H1 (cell line): ENCODE results near the gene GLRX3. TPM values are rescaled to one million over a fixed set of nuclear protein-coding genes. Genes with fewer than 3 reads are reported as not detected.
"Not testable (repeated sequence)": the region's sequence is repeated elsewhere in the genome, so short reads cannot be mapped to it uniquely, and the experiment has no call there.

Experiments used
- CTCF ChIA-PET: fragments of 300-600 bp; sonication (Branson Sonifier 250); formaldehyde crosslinking; loops from one replicate; lab custom pipeline; 2021; ENCODE audit not compliant: partially characterized antibody; lab: Charles Lee
- POLR2A ChIA-PET: fragments of 300-600 bp; sonication (Branson Sonifier 250); formaldehyde crosslinking; loops from one replicate; lab custom pipeline; 2021; ENCODE audit warnings: inconsistent platforms; ENCODE audit not compliant: partially characterized antibody; lab: Charles Lee
- DNase-seq, 2 experiments: peaks; one replicate each; pipeline versions ENCODE4 v3.0.0 to v3.0.0-alpha.2; 2010 to 2022; ENCODE audit warnings: low spot score in 2 of 2, low read depth in 1 of 2, mixed read lengths in 1 of 2
- FAIRE-seq: peaks from 2 replicates; lab custom pipeline; 2011; peaks lifted over from hg19 to GRCh38; lab: Jason Lieb, UNC
- H2AFZ ChIP-seq: 2 replicates; pipeline ENCODE4 v1.8.1; 2012; ENCODE audit warnings: low read length, inconsistent platforms
- H2AK5ac ChIP-seq: 2 replicates; pipeline ENCODE4 v1.6.1; 2013; ENCODE audit warnings: low read depth, low read length
- H2BK120ac ChIP-seq: replicated peaks from 2 replicates; pipeline ENCODE3; 2013; ENCODE audit warnings: low read depth, low read length, inconsistent platforms
- H2BK12ac ChIP-seq: 2 replicates; pipeline ENCODE4 v1.6.1; 2013; ENCODE audit warnings: low read depth, low read length
- H2BK15ac ChIP-seq: 2 replicates; pipeline ENCODE4 v1.6.1; 2013; ENCODE audit warnings: low read length
- H2BK20ac ChIP-seq: 2 replicates; pipeline ENCODE4 v1.6.1; 2013; ENCODE audit warnings: low read length
- H2BK5ac ChIP-seq: 2 replicates; pipeline ENCODE4 v1.6.1; 2013; ENCODE audit warnings: low read depth, low read length
- H3K14ac ChIP-seq: 2 replicates; pipeline ENCODE4 v1.6.1; 2013; ENCODE audit warnings: inconsistent platforms; ENCODE audit not compliant: insufficient read length
- H3K18ac ChIP-seq: 2 replicates; pipeline ENCODE4 v1.6.1; 2013; ENCODE audit warnings: low read length; ENCODE audit errors: extremely low read depth
- H3K23ac ChIP-seq: 2 replicates; pipeline ENCODE4 v1.6.1; 2013; ENCODE audit warnings: inconsistent platforms; ENCODE audit not compliant: insufficient read length
- H3K23me2 ChIP-seq: 2 replicates; pipeline ENCODE4 v1.6.1; 2013; ENCODE audit warnings: low read depth, low read length
- H3K27ac ChIP-seq: 2 replicates; pipeline ENCODE4 v1.6.1; 2011; ENCODE audit warnings: low read depth, low read length, inconsistent platforms
- H3K27me3 ChIP-seq, 4 experiments: replicated peaks in 1 of 4; 1 replicate in 1 of 4; 2 replicates in 3 of 4; pipeline versions ENCODE4 v1.6.1 to v1.8.1; 2011 to 2013; ENCODE audit warnings: low read length in 3 of 4, mild to moderate bottlenecking in 3 of 4, inconsistent platforms in 2 of 4, mixed read lengths in 2 of 4, moderate library complexity in 1 of 4; ENCODE audit not compliant: control insufficient read depth in 3 of 4, insufficient read depth in 3 of 4; ENCODE audit errors: extremely low read depth in 1 of 4
- H3K36me3 ChIP-seq, 4 experiments: 2 replicates each; pipeline versions ENCODE4 v1.6.1 to v1.8.1; 2011 to 2013; ENCODE audit warnings: mild to moderate bottlenecking in 4 of 4, low read length in 3 of 4, moderate library complexity in 2 of 4, control low read depth in 1 of 4, inconsistent platforms in 1 of 4; ENCODE audit not compliant: insufficient read depth in 4 of 4, control insufficient read depth in 2 of 4
- H3K4ac ChIP-seq: replicated peaks from 2 replicates; pipeline ENCODE3; 2013; ENCODE audit warnings: low read length, low read depth, mixed read lengths, inconsistent platforms; ENCODE audit not compliant: insufficient read length
- H3K4me1 ChIP-seq, 4 experiments: replicated peaks in 1 of 4; 1 replicate in 1 of 4; 2 replicates in 3 of 4; pipeline versions ENCODE4 v1.6.1 to v1.8.1; 2011 to 2013; ENCODE audit warnings: low read length in 3 of 4, inconsistent platforms in 2 of 4, mixed read lengths in 1 of 4; ENCODE audit not compliant: insufficient read depth in 4 of 4, control insufficient read depth in 3 of 4
- H3K4me2 ChIP-seq, 2 experiments: 2 replicates each; pipeline versions ENCODE4 v1.6.1 to v1.8.1; 2011 to 2013; ENCODE audit warnings: low read depth in 2 of 2, low read length in 2 of 2, control low read depth in 1 of 2, inconsistent platforms in 1 of 2, mild to moderate bottlenecking in 1 of 2; ENCODE audit not compliant: insufficient read depth in 1 of 2
- H3K4me3 ChIP-seq, 4 experiments: fragments of 200-600, 300-600 bp in 1 of 4; sonication (generic), shearing (Covaris generic), sonication (Bioruptor Twin) in 1 of 4; 2 replicates each; pipeline versions ENCODE4 v1.5.1 to v1.8.1; 2011 to 2016; ENCODE audit warnings: low read length in 4 of 4, low read depth in 3 of 4, control low read depth in 2 of 4, inconsistent platforms in 2 of 4, mild to moderate bottlenecking in 2 of 4, mixed read lengths in 1 of 4, moderate library complexity in 1 of 4; ENCODE audit not compliant: insufficient read depth in 2 of 4; ENCODE audit errors: extremely low read depth in 1 of 4
- H3K56ac ChIP-seq: replicated peaks from 2 replicates; pipeline ENCODE3; 2013; ENCODE audit warnings: low read depth, mild to moderate bottlenecking, mixed read lengths, low read length, inconsistent platforms; ENCODE audit not compliant: insufficient read length
- H3K79me1 ChIP-seq: 2 replicates; pipeline ENCODE4 v1.6.1; 2013; ENCODE audit warnings: low read depth, low read length, control low read depth
- H3K79me2 ChIP-seq, 2 experiments: 2 replicates each; pipeline versions ENCODE4 v1.6.1 to v1.8.1; 2012 to 2013; ENCODE audit warnings: low read length in 2 of 2, mild to moderate bottlenecking in 2 of 2, inconsistent platforms in 1 of 2; ENCODE audit not compliant: insufficient read depth in 2 of 2, control insufficient read depth in 1 of 2
- H3K9ac ChIP-seq, 4 experiments: replicated peaks in 1 of 4; 1 replicate in 1 of 4; 2 replicates in 3 of 4; pipeline versions ENCODE4 v1.6.1 to v1.8.1; 2011 to 2013; ENCODE audit warnings: low read depth in 3 of 4, low read length in 3 of 4, control low read depth in 2 of 4, mild to moderate bottlenecking in 2 of 4, moderate library complexity in 2 of 4, inconsistent platforms in 1 of 4; ENCODE audit errors: extremely low read depth in 1 of 4
- H3K9me3 ChIP-seq, 2 experiments: 2 replicates each; pipeline versions ENCODE4 v1.6.1 to v1.8.1; 2012 to 2013; ENCODE audit warnings: mild to moderate bottlenecking in 2 of 2, moderate library complexity in 2 of 2, control low read depth in 1 of 2, inconsistent platforms in 1 of 2, low read depth in 1 of 2, low read length in 1 of 2, mixed read lengths in 1 of 2; ENCODE audit not compliant: insufficient read depth in 2 of 2
- H4K20me1 ChIP-seq, 2 experiments: replicated peaks in 1 of 2; 2 replicates each; pipeline versions ENCODE3 to v1.8.1; 2011 to 2013; ENCODE audit warnings: inconsistent platforms in 2 of 2, low read length in 2 of 2, mild to moderate bottlenecking in 1 of 2; ENCODE audit not compliant: insufficient read depth in 2 of 2, control insufficient read depth in 1 of 2
- H4K5ac ChIP-seq: 2 replicates; pipeline ENCODE4 v1.6.1; 2013; ENCODE audit warnings: low read length, low read depth, mixed read lengths, inconsistent platforms; ENCODE audit not compliant: insufficient read length
- H4K8ac ChIP-seq: 2 replicates; pipeline ENCODE4 v1.8.0; 2013; ENCODE audit warnings: mild to moderate bottlenecking, moderate library complexity, low read length, inconsistent platforms; ENCODE audit not compliant: insufficient read depth; ENCODE audit errors: extremely low read depth
- H4K91ac ChIP-seq: replicated peaks from 2 replicates; pipeline ENCODE3; 2013; ENCODE audit warnings: low read length, mixed read lengths, inconsistent platforms; ENCODE audit not compliant: insufficient read length
- WGBS, 2 experiments: shearing (Covaris generic) in 1 of 2; methylation state at CpG; one replicate each; pipeline versions ENCODE4 v1.1.6 to v1.1.7; 2013 to 2015; ENCODE audit warnings: low lambda C conversion rate in 2 of 2, mixed read lengths in 2 of 2, inconsistent platforms in 1 of 2, low coverage in 1 of 2, missing lambda C conversion rate in 1 of 2; ENCODE audit not compliant: insufficient replicate concordance in 2 of 2, insufficient coverage in 1 of 2, insufficient read length in 1 of 2; ENCODE audit errors: extremely low coverage in 1 of 2, missing lambda C conversion rate in 1 of 2; 5-methylcytosine and 5-hydroxymethylcytosine counted together
- polyA plus RNA-seq, 7 experiments: library from polyadenylated mRNA; depleted of rRNA in 3 of 7; stranded (reverse) in 5 of 7; unstranded in 2 of 7; fragments of >200 nt in 5 of 7; fragments of 200-250 nt in 2 of 7; gene quantifications; 1 replicate in 5 of 7; 2 replicates in 1 of 7; 4 replicates in 1 of 7; pipeline versions ENCODE4 v1.2.1 to v1.2.3, GENCODE V29; 2011 to 2013; ENCODE audit warnings: missing spikeins in 2 of 7, mixed read lengths in 2 of 7
- total RNA-seq: library from RNA; stranded (reverse); fragmentation: NEBNext Ultra II Directional; extraction: Animal tissue kit (Norgen Biotek cat#: 25700); gene quantifications from 2 replicates; pipeline ENCODE4 v1.2.1, GENCODE V29; 2021

Gene GLRX3
- total and polyA plus RNA-seq, 2 of the 8 experiments (the other 6 are each of a cell fraction or from before 2014, with no cell fraction given), result 59.9 to 157 TPM

GRCh38 chr10:130116942-130117341 is 19.2 kb upstream of the GLRX3 start:
- CTCF ChIA-PET, result interaction anchor here (0.6 to 2.7 kb wide), 5 partner anchors 10 to 148 kb away, joined by 3 to 18 read pairs (median 3); no protein-coding TSS in a partner anchor
- H3K4me1 ChIP-seq, H3K79me1 ChIP-seq, H3K36me3 ChIP-seq, H3K4me2 ChIP-seq, H3K4me3 ChIP-seq, H4K5ac ChIP-seq, H4K20me1 ChIP-seq, H2BK5ac ChIP-seq, H3K14ac ChIP-seq, H3K23me2 ChIP-seq, H4K8ac ChIP-seq, DNase-seq, H3K23ac ChIP-seq, H4K91ac ChIP-seq, H2BK12ac ChIP-seq, H3K27ac ChIP-seq, POLR2A ChIA-PET, H3K9ac ChIP-seq, H3K56ac ChIP-seq, H3K4ac ChIP-seq, H3K79me2 ChIP-seq, H2BK20ac ChIP-seq, H3K27me3 ChIP-seq, H3K18ac ChIP-seq, H2AK5ac ChIP-seq, H2AFZ ChIP-seq, H3K9me3 ChIP-seq, H2BK120ac ChIP-seq, FAIRE-seq, H2BK15ac ChIP-seq: not testable (repeated sequence)
- WGBS, 2 experiments, result 91% methylated on average over 4 of the region's 4 CpGs; no CpG with 5 or more reads in 1 of the 2 experiments
